Measurements from ENCODE around the gene LRRC55. TPM values are rescaled to one million over a fixed set of nuclear protein-coding genes. Genes with fewer than 3 reads are reported as not detected.

The LRRC55 gene
- total RNA-seq, 1 experiment from 2014 or later: 0.79 TPM

DNA sequence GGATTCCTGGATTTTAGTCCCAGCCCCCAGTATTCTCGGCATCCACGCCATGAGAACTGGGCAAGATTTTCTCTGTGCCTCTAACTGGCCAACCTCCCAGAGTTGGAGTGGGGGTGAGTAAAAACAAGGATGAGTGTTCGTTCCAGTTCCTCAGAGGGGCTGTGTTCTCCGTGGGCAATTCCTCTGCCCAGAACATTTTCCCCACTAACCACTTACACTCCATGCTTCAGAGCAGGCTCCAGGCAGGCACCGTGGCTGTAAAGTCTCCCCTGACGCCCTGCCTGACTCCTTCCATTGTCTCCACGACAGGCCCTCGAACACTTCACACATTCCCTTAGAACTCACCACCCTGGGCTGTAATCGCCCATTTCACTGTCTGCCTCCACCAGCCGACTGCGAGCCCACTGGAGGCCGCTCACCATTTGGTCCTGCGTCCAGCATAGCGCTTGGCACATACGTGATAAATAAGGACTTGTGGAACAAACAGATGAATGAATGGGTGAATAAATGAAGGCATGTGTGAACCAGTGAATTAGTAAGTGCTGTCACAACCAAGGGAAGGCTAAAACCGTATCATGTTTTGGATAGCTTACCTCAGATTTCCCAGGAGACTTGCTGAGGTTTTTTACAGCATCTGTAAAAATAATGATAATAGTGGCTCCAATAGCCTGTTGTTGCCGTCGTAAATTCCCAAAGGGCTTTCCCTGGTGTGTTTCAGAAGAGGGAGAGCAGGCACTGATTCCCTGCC is 49.2 kb downstream of the LRRC55 start (continued):
- TF ChIP-seq, protein P1, sequence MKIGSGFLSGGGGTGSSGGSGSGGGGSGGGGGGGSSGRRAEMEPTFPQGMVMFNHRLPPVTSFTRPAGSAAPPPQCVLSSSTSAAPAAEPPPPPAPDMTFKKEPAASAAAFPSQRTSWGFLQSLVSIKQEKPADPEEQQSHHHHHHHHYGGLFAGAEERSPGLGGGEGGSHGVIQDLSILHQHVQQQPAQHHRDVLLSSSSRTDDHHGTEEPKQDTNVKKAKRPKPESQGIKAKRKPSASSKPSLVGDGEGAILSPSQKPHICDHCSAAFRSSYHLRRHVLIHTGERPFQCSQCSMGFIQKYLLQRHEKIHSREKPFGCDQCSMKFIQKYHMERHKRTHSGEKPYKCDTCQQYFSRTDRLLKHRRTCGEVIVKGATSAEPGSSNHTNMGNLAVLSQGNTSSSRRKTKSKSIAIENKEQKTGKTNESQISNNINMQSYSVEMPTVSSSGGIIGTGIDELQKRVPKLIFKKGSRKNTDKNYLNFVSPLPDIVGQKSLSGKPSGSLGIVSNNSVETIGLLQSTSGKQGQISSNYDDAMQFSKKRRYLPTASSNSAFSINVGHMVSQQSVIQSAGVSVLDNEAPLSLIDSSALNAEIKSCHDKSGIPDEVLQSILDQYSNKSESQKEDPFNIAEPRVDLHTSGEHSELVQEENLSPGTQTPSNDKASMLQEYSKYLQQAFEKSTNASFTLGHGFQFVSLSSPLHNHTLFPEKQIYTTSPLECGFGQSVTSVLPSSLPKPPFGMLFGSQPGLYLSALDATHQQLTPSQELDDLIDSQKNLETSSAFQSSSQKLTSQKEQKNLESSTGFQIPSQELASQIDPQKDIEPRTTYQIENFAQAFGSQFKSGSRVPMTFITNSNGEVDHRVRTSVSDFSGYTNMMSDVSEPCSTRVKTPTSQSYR (CRISPR knock-in tag; IDR thresholded peaks at IDR 0.05): no peak

- H3K27ac Mint-ChIP-seq: no peak overlapping the region
- H3K4me3 Mint-ChIP-seq: no peak overlapping the region
- DNase-seq (ENCODE audit: low spot score) (no peak), ATAC-seq (no peak)
- no peaks in the 10 kb centered on the region for H3K36me3 Mint-ChIP-seq
- POLR2A ChIA-PET: no interaction called here
- CTCF ChIA-PET: interaction anchor here (1.7 kb wide), 1 partner anchor 18 kb away, joined by 14 read pairs; no protein-coding TSS in a partner anchor
- H3K4me1 Mint-ChIP-seq: peaks cover 28% of the 10 kb centered on the region
- H3K9me3 Mint-ChIP-seq: no peaks in the 10 kb centered on the region; the same call in 1 of the 2 replicates
- TF ChIP-seq HMGXB4 (CRISPR knock-in tag; IDR thresholded peaks at IDR 0.05) (no peak), GABPB1 (CRISPR knock-in tag; IDR thresholded peaks at IDR 0.05) (no peak), ZNF425 (CRISPR knock-in tag; conservative IDR thresholded peaks at IDR 0.05) (no peak), ZNF396 (CRISPR knock-in tag; IDR thresholded peaks at IDR 0.05; ENCODE audit: borderline replicate concordance) (no peak), TEAD1 (CRISPR knock-in tag; IDR thresholded peaks at IDR 0.05) (no peak), ZNF423 (CRISPR knock-in tag; IDR thresholded peaks at IDR 0.05) (no peak), FOXP1 (CRISPR knock-in tag; IDR thresholded peaks at IDR 0.05; ENCODE audit: borderline replicate concordance) (no peak), ZBTB43 (CRISPR knock-in tag; IDR thresholded peaks at IDR 0.05) (no peak), NFYB (CRISPR knock-in tag; conservative IDR thresholded peaks at IDR 0.05; ENCODE audit: low read depth) (no peak), ZNF532 (CRISPR knock-in tag; IDR thresholded peaks at IDR 0.05; ENCODE audit: borderline replicate concordance) (no peak), E2F4 (CRISPR knock-in tag; IDR thresholded peaks at IDR 0.05; ENCODE audit: borderline replicate concordance, low read depth) (no peak), E2F5 (CRISPR knock-in tag; IDR thresholded peaks at IDR 0.05) (no peak), CREB1 (CRISPR knock-in tag; IDR thresholded peaks at IDR 0.05) (no peak), ZNF416 (CRISPR knock-in tag; IDR thresholded peaks at IDR 0.05) (no peak), FOXJ3 (CRISPR knock-in tag; IDR thresholded peaks at IDR 0.05; ENCODE audit: borderline replicate concordance) (no peak), NR2C2 (CRISPR knock-in tag; IDR thresholded peaks at IDR 0.05) (no peak), TCF7 (CRISPR knock-in tag; IDR thresholded peaks at IDR 0.05; ENCODE audit: low read depth) (no peak), ZMAT4 (CRISPR knock-in tag; IDR thresholded peaks at IDR 0.05) (no peak)
- peaks cover 25% of the 10 kb centered on the region for H3K27me3 Mint-ChIP-seq (ENCODE audit: low read depth)
Measured at GRCh38 chr11:57231539-57232253, 49.9 kb downstream of the LRRC55 start.

Measured in WTC11 (cell line).